HG02610 (cell line): ENCODE data around the gene DHRS12.

ENCODE experiments used
- ATAC-seq: cut with Tn5 transposase; IDR thresholded peaks from one replicate; pipeline ENCODE4 v1.9.1; 2021; ENCODE audit warnings: mild to moderate bottlenecking, moderate library complexity; ENCODE audit not compliant: unreplicated experiment

DHRS12 gene

GRCh38 chr13:51784097-51784496 lies 19.9 kb downstream of the DHRS12 start:
- no peak for ATAC-seq

GRCh38 chr13:51783428-51784094 lies 20.4 kb downstream of the DHRS12 start:
- no peak for ATAC-seq

DNA sequence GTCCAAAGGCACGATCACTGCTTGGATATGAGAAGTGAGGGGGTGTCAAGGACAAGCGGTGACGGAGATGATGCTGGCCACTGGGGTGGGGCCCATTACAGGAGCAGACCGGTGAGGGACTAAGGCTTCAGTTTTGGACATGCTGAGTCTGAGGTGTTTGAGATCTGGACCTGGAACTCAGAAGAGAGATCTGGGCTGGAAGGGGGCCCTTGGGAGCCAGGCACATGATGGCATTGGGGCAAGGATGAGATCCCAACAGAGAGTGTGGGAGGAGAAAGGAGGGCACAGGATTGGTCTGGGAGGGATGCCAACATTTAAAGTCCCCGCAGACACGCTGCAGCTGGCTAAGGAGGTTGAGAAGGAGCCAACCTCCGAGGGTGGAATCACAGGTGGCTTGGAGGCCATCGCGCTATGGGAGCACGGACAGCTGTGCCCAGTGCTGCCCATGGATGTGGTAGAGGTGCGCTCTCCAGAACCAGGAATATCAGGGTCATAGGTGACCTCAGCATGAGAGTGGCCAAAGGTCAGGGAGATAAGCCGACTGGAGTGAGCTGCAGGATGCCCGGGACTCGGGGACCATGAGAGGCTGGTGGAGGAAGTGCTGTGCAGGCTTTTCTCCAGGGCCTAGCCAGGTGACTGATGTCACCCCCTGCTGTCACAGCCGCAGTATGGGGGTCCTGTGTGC lies 21.8 kb downstream of the DHRS12 start:
- ATAC-seq: no peak

DNA sequence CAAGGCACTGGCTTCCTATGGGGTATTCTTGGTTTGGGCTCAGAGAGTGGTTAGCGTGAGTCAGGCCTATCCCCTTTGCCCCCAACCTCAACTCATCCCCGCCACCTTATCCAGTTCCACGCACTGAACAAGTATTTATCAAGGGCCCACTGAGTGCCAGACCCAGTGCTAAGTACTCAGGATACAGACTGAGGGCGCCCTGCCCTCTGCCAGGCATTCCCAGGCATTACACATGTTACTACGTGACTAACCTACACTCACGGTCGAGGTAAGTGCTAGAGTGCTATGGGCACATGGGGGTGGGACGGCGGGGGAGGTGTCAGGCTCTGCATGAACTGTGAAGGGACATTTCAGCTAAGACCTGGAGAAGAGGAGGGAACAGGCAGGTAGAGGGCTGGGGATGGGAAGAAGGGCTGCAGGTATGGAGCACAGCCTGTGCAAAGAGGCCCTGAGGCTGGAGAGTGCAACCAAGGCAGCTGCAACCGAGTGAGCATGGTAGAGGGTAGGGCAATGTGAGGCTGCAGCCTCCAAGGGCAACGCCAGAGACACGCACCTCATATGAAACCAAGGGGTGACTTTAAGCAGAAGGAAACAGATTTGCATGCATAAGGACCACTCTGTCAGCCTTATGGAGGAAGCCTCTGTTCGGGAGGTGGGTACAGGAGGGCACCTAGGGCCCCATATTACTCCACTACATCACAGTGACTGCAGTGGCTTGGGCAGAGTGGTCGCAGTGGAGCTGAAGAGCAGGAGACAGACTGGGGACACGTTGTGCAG lies 22.5 kb downstream of the DHRS12 start:
- no peak for ATAC-seq

GRCh38 chr13:51780099-51780498 lies 23.9 kb downstream of the DHRS12 start:
- no peak for ATAC-seq

DNA sequence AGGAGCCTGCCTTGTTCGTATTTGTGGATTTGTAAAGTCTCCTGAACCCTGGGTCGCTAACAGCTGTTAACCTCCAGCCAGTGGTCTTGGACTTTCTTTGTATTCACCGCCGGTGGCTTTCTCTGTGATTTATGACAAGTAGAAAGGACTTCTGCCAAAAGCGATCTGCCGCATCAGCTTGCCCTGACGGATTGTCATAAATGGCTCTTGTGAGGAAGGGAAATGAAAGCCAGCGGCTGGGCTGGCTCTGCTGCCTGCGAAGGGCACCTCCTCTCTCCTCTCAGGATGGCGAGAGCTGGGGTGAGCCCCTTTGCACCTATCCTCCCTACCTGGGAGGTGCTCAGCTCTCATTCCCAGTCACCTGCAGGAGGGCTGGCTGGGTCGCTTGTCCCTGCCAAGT lies 25.6 kb downstream of the DHRS12 start:
- ATAC-seq: no peak

DNA sequence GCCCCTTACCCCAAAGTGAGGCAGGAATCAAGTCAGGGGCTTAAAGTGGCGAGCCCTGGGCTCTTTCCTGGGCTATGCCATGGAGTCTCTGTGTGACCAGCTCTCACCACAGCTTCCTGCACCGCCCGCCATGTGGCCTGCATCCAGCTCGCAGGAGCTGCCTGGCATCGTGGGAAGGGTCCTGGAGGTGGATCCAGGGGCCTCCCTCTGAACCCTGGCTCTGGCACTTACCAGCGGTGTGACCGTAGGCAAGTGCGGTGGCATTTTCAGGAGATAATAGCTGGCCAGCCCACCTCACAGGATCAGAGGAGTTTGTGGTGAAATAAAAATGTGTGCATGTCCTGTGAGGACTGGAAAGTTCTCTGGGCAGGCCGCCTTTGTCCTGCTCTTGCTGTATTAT lies 26.0 kb downstream of the DHRS12 start:
- ATAC-seq: no peak

DNA sequence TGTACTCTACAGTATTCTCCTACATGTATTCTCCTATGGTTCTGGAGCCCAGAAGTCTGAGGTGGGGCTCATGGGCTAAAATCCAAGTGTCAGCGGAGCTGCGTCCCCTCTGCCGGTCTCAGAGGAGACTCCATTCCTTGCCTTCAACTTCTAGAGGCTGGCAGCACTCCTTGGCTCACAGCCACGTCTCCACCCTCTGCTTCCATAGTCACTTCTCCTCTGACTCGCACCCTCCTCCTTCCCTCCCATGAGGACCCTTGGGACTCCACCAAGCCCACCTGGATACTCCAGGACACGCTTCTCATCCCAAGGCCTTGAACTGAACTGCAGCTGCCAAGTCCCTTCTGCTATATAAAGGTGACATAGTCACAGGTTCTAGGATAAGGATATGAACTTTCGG lies 27.8 kb downstream of the DHRS12 start:
- no peak for ATAC-seq

- no peak for ATAC-seq
Observed at GRCh38 chr13:51773515-51773914, 30.4 kb downstream of the DHRS12 start.

DNA sequence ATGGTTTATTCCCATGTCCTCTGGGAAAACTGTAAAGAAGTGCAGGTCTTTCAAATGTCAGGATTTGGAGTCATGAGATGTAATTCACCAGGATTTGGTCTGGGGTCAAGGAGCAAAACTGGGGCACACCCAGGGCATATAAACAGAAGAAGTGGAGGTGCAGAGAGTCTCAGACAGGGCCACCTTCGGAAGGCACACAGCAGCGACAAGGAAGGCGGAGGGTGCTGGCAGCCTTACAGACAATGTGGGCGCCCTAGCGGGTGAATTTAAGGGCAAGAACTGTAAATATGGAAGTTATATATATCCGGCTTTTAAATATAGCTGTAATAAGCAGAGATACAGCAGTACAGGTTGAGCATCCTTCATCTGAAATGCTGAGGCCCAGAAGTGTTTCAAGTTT lies 31.2 kb downstream of the DHRS12 start:
- ATAC-seq: no peak

- ATAC-seq: no peak
Observed at GRCh38 chr13:51772105-51772455, 31.9 kb downstream of the DHRS12 start.

GRCh38 chr13:51771418-51772104 lies 32.4 kb downstream of the DHRS12 start:
- ATAC-seq: no peak

DNA sequence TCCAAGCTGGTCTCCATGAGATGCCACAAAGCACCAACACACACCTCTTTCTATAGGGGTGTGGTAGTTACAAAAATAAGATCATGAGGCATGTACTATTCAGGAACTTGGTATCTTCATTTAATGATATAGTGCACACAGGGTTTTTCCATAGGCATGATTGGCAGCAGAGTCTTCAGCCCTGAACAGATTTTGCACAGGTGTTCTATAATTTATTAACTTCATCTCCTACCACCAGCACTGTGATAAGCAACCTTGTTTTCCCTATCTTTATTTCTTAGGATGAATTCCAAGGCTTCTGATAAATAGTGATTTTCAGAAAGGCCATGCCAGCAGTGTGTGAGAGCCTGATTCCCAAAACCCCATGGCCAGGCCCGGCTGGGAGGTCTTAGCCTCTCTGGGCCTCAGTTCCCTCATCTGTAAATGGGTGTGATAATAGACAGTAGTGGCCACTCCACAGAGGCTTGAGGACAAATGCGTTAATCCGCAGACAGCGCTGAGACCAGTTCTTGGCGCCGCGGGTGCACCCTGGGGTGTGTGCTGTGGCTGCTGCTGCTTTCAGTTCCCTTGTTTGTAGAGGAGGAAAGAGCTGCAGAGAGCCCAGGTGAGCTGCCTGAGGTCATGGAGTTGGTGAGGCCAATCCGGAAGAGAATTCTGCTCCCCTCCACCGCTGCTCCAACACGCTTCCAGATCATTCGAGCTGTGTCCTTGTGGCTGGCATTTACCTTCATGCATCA lies 33.1 kb downstream of the DHRS12 start:
- ATAC-seq: no peak

GRCh38 chr13:51770160-51770559 lies 33.8 kb downstream of the DHRS12 start:
- no peak for ATAC-seq

DNA sequence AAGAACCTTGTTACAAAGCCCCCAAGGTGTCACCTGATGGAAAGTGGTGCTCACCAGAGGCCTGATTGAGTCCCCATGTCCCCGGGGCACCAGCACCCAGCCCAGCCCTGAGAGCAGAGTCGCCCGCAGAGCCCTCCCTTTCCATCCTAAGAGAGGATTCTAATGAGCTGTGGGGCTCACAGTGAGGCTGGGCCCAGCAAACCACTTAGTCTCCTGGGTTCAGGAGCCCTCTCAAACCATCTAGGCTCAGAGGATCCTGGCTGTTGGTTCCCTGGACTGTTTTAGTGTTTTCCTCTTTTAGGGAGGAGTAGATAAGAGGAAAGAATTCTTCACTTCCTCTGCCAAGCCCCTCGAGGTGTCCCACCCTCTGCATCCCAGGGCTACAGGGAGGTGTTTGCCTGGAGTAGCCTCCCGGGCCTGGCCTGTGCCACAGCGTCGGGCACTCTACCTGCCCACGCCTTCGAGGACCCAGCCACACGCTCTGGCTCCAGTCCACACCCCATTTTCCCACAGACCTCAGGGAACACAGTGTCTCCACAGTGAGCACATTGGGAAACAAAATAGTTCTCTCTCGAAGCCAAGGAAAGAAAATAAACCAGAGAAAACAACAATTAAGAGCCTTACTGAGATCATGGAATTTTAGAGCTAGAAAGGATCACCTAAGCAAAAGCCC lies 34.4 kb downstream of the DHRS12 start:
- ATAC-seq: no peak

DNA sequence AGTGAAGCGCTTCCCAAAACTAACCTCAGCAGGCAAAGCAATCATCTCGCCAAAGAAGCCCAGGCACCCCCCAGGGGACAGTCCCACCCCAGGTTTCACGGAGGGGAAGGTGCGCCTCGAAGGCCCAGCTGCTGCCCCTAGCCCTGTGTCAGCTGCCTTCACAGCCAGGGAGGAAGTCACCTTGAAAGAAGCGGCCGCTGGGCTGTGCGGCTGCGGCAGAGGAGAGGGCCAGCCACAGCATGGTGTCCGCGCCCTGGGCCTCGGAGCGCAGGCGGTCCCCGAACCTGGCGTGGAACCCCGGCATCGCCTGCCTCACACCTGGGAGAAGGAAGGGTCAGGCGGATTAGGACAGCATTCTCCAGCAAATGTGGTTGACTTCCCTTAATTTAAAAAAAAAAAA lies 35.0 kb downstream of the DHRS12 start:
- no peak for ATAC-seq

GRCh38 chr13:51768378-51768921 lies 35.5 kb downstream of the DHRS12 start:
- no peak for ATAC-seq

- no peak for ATAC-seq
Observed at GRCh38 chr13:51767100-51767499, 36.9 kb downstream of the DHRS12 start.

- ATAC-seq: no peak
Observed at GRCh38 chr13:51765142-51765515, 38.8 kb downstream of the DHRS12 start.
